CD4-positive, alpha-beta T cell treated with Interferon alpha-2 for 1 hour (primary cell): ENCODE results near the gene DHRS11.
"Not testable (repeated sequence)": the region's sequence is repeated elsewhere in the genome, so short reads cannot be mapped to it uniquely, and the experiment has no call there.

Source experiments
- DNase-seq, 2 donors: peaks; one replicate each; pipeline ENCODE4 v3.0.0-alpha.2; 2020 to 2022

The DHRS11 gene

DNA sequence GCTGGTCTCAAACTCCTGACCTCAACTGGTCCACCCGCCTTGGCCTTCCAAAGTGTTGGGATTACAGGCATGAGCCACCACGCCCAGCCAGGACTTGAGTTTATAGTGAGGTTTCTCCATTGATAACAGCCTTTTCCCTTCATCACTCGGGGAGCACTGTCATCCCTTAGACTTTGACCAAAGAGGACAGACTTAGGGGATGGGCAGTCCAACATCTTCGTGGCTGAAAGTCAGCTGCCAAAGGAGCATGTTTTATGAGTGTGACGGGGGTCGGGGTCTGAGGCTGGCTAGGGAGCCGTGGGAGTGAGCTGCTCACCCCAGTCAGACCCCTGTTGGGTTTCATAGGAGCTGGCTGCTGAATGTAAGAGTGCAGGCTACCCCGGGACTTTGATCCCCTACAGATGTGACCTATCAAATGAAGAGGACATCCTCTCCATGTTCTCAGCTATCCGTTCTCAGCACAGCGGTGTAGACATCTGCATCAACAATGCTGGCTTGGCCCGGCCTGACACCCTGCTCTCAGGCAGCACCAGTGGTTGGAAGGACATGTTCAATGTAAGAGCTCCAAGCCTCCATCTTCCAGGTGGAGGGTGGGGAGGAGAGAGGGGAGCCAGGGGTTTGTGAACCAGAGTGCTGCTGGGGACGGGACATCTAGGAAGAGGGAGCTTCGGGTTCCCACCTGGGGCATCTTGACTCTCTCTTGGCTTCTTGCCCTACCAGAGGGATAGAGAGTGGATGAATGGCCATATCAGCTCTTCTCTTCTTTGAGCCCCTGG, 3.1 kb downstream of the DHRS11 start:
- no peak for DNase-seq

DNA sequence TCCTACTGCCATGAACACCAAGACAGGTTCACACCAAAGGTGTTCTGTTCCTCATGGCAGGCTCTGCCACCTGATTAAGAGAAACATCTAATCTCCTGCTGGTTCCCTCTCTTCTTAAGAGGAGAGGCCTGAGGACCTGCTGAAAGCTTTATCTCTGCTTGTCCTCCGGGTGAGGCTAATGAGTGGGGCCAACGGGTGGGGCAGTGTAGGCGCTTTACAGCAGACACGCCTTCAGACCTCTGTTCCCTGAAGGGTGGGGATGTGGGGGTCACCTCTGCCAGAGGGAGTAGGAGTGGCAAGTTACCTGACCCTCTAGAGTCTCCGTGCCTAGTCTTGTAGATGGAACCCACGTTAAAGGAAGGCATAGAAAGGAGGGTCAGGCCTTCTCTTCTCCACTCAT, 5.5 kb downstream of the DHRS11 start:
- DNase-seq: no peak

- DNase-seq: no peak
Measured at GRCh38 chr17:36597866-36598777, 6.4 kb downstream of the DHRS11 start.

DNA sequence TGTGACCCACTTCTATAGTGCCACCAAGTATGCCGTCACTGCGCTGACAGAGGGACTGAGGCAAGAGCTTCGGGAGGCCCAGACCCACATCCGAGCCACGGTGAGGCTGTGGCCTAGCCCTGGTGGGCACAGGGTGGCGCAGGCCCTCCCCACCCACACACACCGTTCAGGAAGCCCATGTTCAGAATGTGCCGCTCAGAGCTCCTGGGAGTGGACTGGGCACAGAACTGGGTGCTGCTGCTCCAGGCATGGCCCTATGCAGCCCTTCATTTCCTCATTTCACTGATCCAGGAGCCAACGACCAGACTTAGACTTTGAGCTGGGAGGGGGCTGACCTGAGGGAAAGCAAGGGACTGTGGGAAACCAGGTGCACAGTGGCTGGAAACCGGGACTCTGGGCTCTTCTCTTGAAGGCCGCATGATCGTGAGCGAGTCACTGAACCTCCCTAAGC, 7.3 kb downstream of the DHRS11 start:
- no peak for DNase-seq

- no peak for DNase-seq
Measured at GRCh38 chr17:36599546-36600250, 8.0 kb downstream of the DHRS11 start.

GRCh38 chr17:36600465-36600864, 8.8 kb downstream of the DHRS11 start:
- no peak for DNase-seq

DNA sequence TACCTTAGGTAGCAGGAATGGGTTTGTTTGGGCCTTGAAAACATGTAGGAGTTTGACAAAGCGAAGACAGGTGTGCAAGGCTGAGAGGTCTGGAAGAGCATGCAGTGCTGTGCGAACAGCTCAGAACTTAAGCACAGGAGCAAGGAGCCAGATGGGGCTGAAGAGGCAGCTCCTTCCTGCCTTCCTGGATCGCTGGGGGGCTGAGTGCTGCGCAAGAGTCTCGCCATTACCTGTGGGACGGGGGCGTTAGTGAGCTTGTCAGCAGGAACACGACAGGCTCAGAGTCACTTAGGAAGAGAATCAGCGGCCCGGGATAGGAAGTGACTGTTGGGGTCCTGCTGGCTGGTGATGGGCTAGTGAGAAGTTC, 9.2 kb downstream of the DHRS11 start:
- DNase-seq: no peak

GRCh38 chr17:36601303-36602029, 9.8 kb downstream of the DHRS11 start, which contains the start of gene MRM1:
Gene MRM1 (plus strand): TSS chr17:36601583. CDS start chr17:36601811, 228 bp downstream.
- DNase-seq: peak; percentile 91 to 92

DNA sequence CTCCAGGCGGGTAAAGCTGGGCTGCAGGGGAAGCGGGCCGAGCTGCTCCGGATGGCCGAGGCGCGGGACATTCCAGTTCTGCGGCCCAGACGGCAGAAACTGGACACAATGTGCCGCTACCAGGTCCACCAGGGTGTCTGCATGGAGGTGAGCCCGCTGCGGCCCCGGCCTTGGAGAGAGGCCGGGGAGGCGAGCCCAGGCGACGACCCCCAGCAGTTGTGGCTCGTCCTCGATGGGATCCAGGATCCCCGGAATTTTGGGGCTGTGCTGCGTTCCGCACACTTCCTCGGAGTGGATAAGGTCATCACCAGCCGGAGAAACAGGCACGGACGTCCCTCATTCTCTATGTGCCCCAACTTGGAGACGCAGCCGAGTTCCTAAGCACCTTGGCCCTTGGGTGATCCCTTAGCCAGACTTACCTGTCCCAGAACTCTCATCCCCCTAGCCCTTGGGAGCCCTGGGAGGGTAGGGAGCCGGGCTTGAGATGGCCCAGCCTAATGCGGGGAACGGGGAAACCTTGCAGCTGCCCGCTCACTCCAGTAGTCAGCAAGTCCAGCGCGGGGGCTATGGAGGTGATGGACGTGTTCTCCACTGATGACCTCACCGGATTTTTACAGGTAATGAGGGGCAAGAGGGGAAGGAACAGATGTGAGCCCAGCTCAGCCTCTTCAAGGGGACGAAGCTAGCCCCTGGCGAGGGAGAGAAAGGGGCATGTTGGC, 10.5 kb downstream of the DHRS11 start:
- no peak for DNase-seq

DNA sequence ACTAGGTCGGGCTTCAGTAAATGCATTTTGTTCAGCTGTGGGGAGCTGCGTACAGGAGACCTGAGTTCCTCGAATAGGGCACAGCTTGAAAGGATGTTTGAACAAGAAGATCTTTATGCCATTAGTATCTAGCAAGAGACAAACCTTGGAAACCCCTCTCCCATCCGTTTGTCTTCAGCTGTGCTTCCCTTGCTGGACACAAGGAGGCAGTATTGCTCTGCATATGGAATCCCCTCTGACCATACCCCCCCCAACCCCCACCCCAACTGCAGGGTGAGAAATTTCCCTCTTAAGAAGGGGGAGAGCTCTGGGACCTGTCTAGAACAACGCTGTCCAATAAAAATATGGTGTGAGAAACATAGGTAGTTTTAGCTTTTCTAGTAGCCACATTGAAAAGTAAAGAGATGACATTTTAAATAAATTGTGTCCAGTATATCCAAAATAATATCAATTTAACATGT, 11.3 kb downstream of the DHRS11 start:
- DNase-seq: peak; percentile 73 to 84

- DNase-seq: not testable (repeated sequence)
Measured at GRCh38 chr17:36605028-36605427, 13.3 kb downstream of the DHRS11 start.

DNA sequence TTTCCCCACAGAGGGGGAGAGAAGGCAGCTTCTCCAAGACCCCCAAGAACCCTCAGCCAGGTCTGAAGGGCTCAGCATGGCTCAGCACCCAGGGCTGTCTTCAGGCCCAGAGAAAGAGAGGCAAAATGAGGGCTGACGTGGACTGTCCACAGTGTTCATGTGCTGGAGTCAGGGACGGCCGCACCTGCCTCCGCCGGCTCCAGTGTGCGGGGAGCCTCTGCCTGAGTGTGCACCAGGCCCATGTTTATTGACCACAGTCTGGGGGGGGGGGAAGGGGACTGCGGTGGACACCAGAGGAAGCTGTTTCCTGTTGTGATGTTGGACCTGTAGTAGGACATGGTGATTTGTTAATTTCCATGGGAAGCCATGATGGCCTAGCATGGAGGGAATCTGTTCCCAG, 16.6 kb downstream of the DHRS11 start:
- no peak for DNase-seq

GRCh38 chr17:36608794-36609497, 17.3 kb downstream of the DHRS11 start:
- DNase-seq: peak in 1 of 2 donors; percentile 8

DNA sequence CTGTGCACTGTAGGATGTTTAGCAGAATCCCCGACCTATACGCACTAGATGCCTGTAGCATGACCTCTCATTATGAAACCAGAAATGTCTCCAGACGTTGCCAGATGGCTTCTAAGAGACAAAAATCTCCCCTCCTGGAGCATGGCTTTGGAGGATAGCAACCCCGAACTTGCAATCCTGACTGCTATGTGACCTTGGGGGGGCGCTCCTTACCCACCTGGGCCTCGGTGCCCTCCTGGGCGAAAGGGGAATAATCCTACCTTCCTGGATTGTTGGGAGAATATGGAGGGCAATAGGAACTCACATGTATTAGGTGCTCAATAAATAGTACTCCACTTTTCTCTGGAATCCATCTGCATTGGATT, 17.8 kb downstream of the DHRS11 start:
- DNase-seq: no peak

- no peak for DNase-seq
Measured at GRCh38 chr17:36610474-36610873, 18.8 kb downstream of the DHRS11 start.

DNA sequence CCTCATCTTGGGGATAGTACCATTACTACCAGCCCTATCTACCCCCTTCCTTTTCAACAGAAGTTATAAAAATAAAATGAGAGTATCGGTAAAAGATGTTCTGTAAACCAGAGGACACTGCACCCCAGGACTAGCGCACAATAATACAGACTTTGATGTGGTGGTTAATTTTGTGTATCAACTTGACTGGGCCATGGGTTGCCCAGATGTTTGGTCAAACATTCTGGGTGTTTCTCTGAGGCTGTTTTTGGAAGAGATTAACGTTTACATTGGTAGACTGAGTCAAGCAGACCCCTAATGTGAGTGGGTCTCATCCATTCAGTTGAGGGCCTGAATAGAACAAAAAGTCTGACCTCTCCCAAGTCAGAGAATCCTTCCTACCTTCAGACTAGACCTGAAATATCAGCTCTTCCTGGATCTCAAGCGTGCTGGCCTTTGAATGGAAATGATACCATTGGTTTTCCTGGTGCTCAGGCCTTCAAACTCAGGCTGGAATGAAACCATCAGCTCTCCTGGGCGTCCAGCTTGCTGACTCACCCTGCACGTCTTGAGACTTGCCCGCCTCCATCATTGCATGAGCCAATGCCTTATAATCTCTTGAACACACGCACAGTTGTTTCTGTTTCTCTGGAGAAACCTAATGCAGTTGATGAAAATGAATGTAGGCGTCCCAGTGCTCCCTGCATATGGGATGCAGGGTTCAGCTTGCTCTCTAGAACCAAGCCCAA, 19.8 kb downstream of the DHRS11 start:
- DNase-seq: no peak

DNA sequence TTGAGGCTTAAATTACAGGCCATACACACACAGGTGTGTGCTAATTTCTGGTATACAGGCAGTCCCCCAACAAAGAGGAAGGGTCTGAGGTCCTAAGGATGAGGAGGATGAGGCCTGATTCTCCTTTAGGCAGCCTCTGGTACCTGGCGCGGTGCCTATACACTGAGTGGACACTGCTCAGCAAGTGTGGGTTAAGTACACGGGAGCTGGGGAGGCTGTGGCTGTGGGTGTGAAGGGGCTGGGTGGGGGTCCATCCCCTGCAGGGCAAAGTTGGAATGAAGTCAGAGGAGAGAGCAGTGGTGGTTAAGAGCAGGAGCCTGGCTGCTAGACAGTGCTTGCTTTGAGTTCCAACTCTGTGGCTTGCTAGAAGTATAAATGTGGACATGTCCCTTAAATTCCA, 20.6 kb downstream of the DHRS11 start:
- DNase-seq: no peak

- no peak for DNase-seq
Measured at GRCh38 chr17:36613155-36613554, 21.5 kb downstream of the DHRS11 start.

DNA sequence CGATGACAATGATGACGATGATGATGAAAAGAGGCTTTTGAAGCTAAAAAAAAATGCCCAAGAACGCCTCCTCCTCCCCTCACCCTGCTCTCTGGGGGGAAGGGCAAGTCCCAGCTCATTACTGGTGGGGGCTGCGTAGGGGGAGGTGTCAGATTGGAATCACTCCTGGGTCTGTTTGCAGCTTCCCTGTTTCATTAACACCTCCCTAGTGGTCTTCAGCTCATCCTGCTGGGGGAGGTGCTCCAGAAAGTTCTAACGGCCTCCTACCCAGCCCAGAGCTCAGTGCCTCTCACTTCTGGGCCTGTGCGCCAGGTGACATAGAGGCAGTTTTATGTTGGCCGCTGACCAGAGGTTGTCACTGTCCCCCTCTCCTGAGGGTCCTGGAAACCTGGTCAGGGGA, 22.4 kb downstream of the DHRS11 start:
- no peak for DNase-seq

DNA sequence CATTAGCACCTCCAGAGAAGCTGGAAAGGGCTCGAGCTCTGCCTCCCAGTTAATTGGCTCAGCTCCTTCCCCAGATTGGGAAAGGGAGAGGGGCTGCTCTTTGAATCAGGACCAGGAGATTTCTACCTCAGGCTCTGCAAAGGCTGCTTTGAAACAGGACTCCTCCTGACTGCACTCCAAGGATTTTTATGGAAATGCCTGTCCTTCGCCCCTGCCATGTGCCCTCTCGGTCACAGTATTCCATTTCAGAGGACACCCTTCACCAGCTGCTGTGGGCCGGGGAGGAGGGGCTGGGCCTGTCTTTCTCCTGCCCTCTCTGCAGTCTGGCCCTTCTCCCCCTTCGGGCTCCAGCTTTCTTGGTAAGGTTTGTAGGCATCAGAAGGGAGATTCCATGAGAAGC, 23.3 kb downstream of the DHRS11 start:
- no peak for DNase-seq
